GM18861 (cell line): Measurements from ENCODE around the gene MYO5B.
"Not testable (repeated sequence)": the region's sequence is repeated elsewhere in the genome, so short reads cannot be mapped to it uniquely, and the experiment has no call there.

ENCODE experiments used
- ATAC-seq: cut with Tn5 transposase; IDR thresholded peaks from one replicate; pipeline ENCODE4 v1.9.1; 2021; ENCODE audit not compliant: unreplicated experiment

The MYO5B gene

GRCh38 chr18:50194631-50195532 lies at the start of gene MYO5B:
TSS of gene MYO5B (minus strand) at chr18:50195147. CDS start at chr18:50194793, 354 bp downstream.
- peak; percentile 71 for ATAC-seq

GRCh38 chr18:50241768-50242167 lies 46.8 kb upstream of the MYO5B start:
- not testable (repeated sequence) for ATAC-seq

GRCh38 chr18:50240080-50240563 lies 45.2 kb upstream of the MYO5B start:
- ATAC-seq = no peak

GRCh38 chr18:50232419-50232818 lies 37.5 kb upstream of the MYO5B start:
- no peak for ATAC-seq

GRCh38 chr18:50231621-50232020 lies 36.7 kb upstream of the MYO5B start:
- ATAC-seq = no peak

GRCh38 chr18:50220249-50220648 lies 25.3 kb upstream of the MYO5B start:
- ATAC-seq = not testable (repeated sequence)

- ATAC-seq = no peak
Measured at GRCh38 chr18:50218432-50219197, 23.7 kb upstream of the MYO5B start.

GRCh38 chr18:50209311-50209710 lies 14.4 kb upstream of the MYO5B start:
- ATAC-seq = no peak

- ATAC-seq = no peak
Measured at GRCh38 chr18:50207722-50208121, 12.8 kb upstream of the MYO5B start.

GRCh38 chr18:50203801-50204604 lies 9.1 kb upstream of the MYO5B start:
- no peak for ATAC-seq

GRCh38 chr18:50201476-50202018 lies 6.6 kb upstream of the MYO5B start:
- no peak for ATAC-seq

- no peak for ATAC-seq
Measured at GRCh38 chr18:50199921-50200320, 5.0 kb upstream of the MYO5B start.

GRCh38 chr18:50199346-50199855 lies 4.5 kb upstream of the MYO5B start:
- ATAC-seq = no peak

- no peak for ATAC-seq
Measured at GRCh38 chr18:50196261-50196660, 1.3 kb upstream of the MYO5B start.

GRCh38 chr18:50195689-50196088 lies 742 bp upstream of the MYO5B start:
- ATAC-seq = no peak

- ATAC-seq = no peak
Measured at GRCh38 chr18:50193796-50194630, 934 bp downstream of the MYO5B start.

GRCh38 chr18:50192995-50193795 lies 1.8 kb downstream of the MYO5B start:
- ATAC-seq = no peak

- no peak for ATAC-seq
Measured at GRCh38 chr18:50190926-50191325, 4.0 kb downstream of the MYO5B start.

- ATAC-seq = no peak
Measured at GRCh38 chr18:50190236-50190635, 4.7 kb downstream of the MYO5B start.
